Bronchial epithelial cell (primary cell): ENCODE measurements around the gene TST. TPM values are rescaled to one million over a fixed set of nuclear protein-coding genes. Genes with fewer than 3 reads are reported as not detected.

Source experiments
- DNase-seq: peaks from one replicate; pipeline ENCODE4 v3.0.0-alpha.2; 2010; ENCODE audit warnings: low read depth
- FAIRE-seq: peaks from 2 replicates; lab custom pipeline; 2011; peaks lifted over from hg19 to GRCh38; lab: Jason Lieb, UNC
- H3K27me3 ChIP-seq: 2 replicates; pipeline ENCODE4 v1.5.1; 2011; ENCODE audit warnings: low read length; ENCODE audit not compliant: control insufficient read depth, insufficient read depth
- H3K36me3 ChIP-seq: 2 replicates; pipeline ENCODE4 v1.5.1; 2011; ENCODE audit warnings: low read length; ENCODE audit not compliant: control insufficient read depth, insufficient read depth
- H3K4me3 ChIP-seq: 2 replicates; pipeline ENCODE4 v1.5.1; 2011; ENCODE audit warnings: mild to moderate bottlenecking, low read depth, low read length, control low read depth
- CTCF ChIP-seq: IDR thresholded peaks from 2 replicates; pipeline ENCODE4 v1.5.1; 2011; ENCODE audit warnings: mild to moderate bottlenecking, moderate library complexity, low read length, control low read depth, inconsistent platforms; ENCODE audit not compliant: insufficient read depth, severe bottlenecking
- total RNA-seq: library from RNA; depleted of rRNA; stranded (reverse); fragments of >200 nt; gene quantifications from 2 replicates; pipeline ENCODE4 v1.2.1, GENCODE V29; 2014

The TST gene
- total RNA-seq, 1 donor from 2014 or later = 45.8 TPM

GRCh38 chr22:37016134-37016910 is 2.9 kb downstream of the TST start:
- FAIRE-seq = no peak
- Histone ChIP-seq H3K36me3 (peaks cover 13% of the 10 kb centered on the region), H3K4me3 (no peak overlapping the region), H3K27me3 (no peaks in the 10 kb centered on the region)
- DNase-seq = no peak
- TF ChIP-seq CTCF = no peak

- H3K4me3 ChIP-seq = no peak overlapping the region
- FAIRE-seq (peak; percentile 60), DNase-seq (no peak)
- H3K36me3 ChIP-seq = peaks cover 13% of the 10 kb centered on the region
- TF ChIP-seq CTCF = no peak
- H3K27me3 ChIP-seq = no peaks in the 10 kb centered on the region
These were observed 3.7 kb downstream of the TST start for GRCh38 chr22:37015587-37015878.

- FAIRE-seq (no peak), DNase-seq (no peak)
These were observed 4.2 kb downstream of the TST start for GRCh38 chr22:37014835-37015586.

GRCh38 chr22:37014415-37014806 is 4.8 kb downstream of the TST start:
- no peak for TF ChIP-seq CTCF
- no peaks in the 10 kb centered on the region for H3K27me3 ChIP-seq
- DNase-seq = no peak
- peaks cover 13% of the 10 kb centered on the region for H3K36me3 ChIP-seq
- no peak for FAIRE-seq
- H3K4me3 ChIP-seq = no peak overlapping the region

More at GRCh38 chr22:37014835-37015586, 4.2 kb downstream of the TST start:
- Histone ChIP-seq H3K27me3 (no peaks in the 10 kb centered on the region), H3K36me3 (peaks cover 13% of the 10 kb centered on the region), H3K4me3 (no peak overlapping the region)
- TF ChIP-seq CTCF = no peak

GRCh38 chr22:37012956-37013355 is 6.3 kb downstream of the TST start:
- Histone ChIP-seq H3K36me3 (peaks cover 12% of the 10 kb centered on the region), H3K4me3 (no peak overlapping the region), H3K27me3 (peaks cover 2% of the 10 kb centered on the region)
- DNase-seq = no peak
- no peak for FAIRE-seq
- no peak for TF ChIP-seq CTCF
